HG03442 (cell line): ENCODE measurements around the gene TCP11L2.
A peak's percentile ranks its signal among the peaks of the same experiment; 100 is the strongest.
"Not testable (repeated sequence)": the region's sequence is repeated elsewhere in the genome, so short reads cannot be mapped to it uniquely, and the experiment has no call there.

ENCODE experiments used
- ATAC-seq: cut with Tn5 transposase; IDR thresholded peaks from one replicate; pipeline ENCODE4 v1.9.1; 2021; ENCODE audit warnings: mild to moderate bottlenecking, moderate library complexity; ENCODE audit not compliant: unreplicated experiment

TCP11L2 gene

GRCh38 chr12:106282457-106283097 lies 20.0 kb upstream of the TCP11L2 start:
- ATAC-seq = peak; percentile 43

- ATAC-seq = no peak
Measured at GRCh38 chr12:106284358-106285105, 18.0 kb upstream of the TCP11L2 start.

GRCh38 chr12:106285982-106286381 lies 16.6 kb upstream of the TCP11L2 start:
- ATAC-seq = no peak

GRCh38 chr12:106286576-106287162 lies 15.9 kb upstream of the TCP11L2 start:
- not testable (repeated sequence) for ATAC-seq

- ATAC-seq = no peak
Measured at GRCh38 chr12:106287364-106287763, 15.2 kb upstream of the TCP11L2 start.

GRCh38 chr12:106288101-106288493 lies 14.4 kb upstream of the TCP11L2 start:
- ATAC-seq = no peak

- ATAC-seq = no peak
Measured at GRCh38 chr12:106288494-106289195, 13.9 kb upstream of the TCP11L2 start.

- no peak for ATAC-seq
Measured at GRCh38 chr12:106289196-106289681, 13.3 kb upstream of the TCP11L2 start.

GRCh38 chr12:106290666-106291065 lies 11.9 kb upstream of the TCP11L2 start:
- ATAC-seq = no peak

GRCh38 chr12:106291342-106291741 lies 11.2 kb upstream of the TCP11L2 start:
- no peak for ATAC-seq

GRCh38 chr12:106292339-106292738 lies 10.2 kb upstream of the TCP11L2 start:
- ATAC-seq = no peak

- ATAC-seq = no peak
Measured at GRCh38 chr12:106296179-106296877, 6.2 kb upstream of the TCP11L2 start.

- ATAC-seq = no peak
Measured at GRCh38 chr12:106297075-106297474, 5.5 kb upstream of the TCP11L2 start.

- ATAC-seq = no peak
Measured at GRCh38 chr12:106297681-106298080, 4.9 kb upstream of the TCP11L2 start.

- no peak for ATAC-seq
Measured at GRCh38 chr12:106299202-106299774, 3.2 kb upstream of the TCP11L2 start.

GRCh38 chr12:106300761-106301160 lies 1.8 kb upstream of the TCP11L2 start:
- ATAC-seq = no peak

GRCh38 chr12:106301241-106301610 lies 1.3 kb upstream of the TCP11L2 start:
- no peak for ATAC-seq

GRCh38 chr12:106301611-106302321 lies 767 bp upstream of the TCP11L2 start:
- ATAC-seq = peak; percentile 56

GRCh38 chr12:106303202-106303820 lies 778 bp downstream of the TCP11L2 start:
- ATAC-seq = peak; percentile 13
